ENCODE measurements around the gene HECTD1.
"Not testable (repeated sequence)": the region's sequence is repeated elsewhere in the genome, so short reads cannot be mapped to it uniquely, and the experiment has no call there.

The HECTD1 gene

DNA sequence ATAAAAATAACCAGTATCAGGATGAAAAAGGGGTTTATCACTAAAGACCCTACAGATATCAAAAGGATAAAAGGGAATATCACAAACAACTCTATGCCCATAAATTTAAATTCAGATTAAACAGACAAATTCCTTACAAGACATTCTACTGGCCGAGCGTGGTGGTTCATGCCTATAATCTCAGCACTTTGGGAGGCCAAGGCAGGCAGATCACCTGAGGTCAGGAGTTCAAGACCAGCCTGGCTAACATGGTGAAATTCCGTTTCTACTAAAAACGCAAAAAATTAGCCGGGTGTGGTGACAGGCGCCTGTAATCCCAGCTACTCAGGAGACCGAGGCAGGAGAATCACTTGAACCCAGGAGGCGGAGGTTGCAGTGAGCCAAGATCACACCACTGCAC, 15.0 kb downstream of the HECTD1 start:
- DNase-seq = not testable (repeated sequence)

DNA sequence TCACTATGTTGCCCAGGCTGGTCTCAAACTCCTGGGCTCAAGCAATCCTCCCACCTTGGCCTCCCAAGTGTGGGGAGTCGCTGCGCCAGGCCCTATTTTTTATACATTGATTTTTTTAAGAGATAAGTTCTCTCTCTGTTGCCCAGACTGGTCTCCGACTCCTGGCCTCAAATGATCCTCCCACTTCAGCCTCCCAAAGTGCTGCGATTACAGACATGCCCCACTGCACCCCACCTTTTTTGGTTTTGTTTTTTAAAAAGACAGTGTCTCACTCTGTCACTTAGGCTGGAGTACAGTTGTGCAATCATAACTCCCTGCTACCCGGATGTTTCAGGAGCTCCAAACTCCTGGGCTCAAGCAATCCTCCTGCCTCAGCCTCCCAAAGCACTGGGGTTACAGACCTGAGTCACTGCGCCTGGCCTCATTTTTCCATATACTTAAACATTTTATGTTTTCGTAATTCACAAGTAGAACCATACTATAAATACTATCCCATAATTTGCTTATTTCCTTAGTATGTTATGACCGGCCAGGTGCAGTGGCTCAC, 16.8 kb downstream of the HECTD1 start:
- no peak for DNase-seq

DNA sequence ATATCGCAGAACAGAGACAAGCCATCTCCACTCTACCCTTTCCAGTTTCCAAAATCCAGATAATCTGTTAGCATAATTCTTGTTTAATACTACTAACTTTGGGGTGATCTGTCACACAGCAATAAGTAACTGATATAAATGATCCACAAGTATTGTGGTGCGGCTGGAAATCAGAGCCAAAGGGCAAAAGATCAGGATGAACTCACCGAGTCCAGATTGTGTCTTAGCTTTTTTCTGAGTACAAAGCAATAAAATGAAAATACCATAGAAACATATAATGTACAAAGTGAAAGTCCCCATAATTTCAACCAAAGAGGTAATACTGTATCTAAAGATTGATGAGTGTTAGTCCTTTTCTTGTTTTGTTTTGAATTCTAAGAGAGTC, 17.4 kb downstream of the HECTD1 start:
- DNase-seq = no peak

DNA sequence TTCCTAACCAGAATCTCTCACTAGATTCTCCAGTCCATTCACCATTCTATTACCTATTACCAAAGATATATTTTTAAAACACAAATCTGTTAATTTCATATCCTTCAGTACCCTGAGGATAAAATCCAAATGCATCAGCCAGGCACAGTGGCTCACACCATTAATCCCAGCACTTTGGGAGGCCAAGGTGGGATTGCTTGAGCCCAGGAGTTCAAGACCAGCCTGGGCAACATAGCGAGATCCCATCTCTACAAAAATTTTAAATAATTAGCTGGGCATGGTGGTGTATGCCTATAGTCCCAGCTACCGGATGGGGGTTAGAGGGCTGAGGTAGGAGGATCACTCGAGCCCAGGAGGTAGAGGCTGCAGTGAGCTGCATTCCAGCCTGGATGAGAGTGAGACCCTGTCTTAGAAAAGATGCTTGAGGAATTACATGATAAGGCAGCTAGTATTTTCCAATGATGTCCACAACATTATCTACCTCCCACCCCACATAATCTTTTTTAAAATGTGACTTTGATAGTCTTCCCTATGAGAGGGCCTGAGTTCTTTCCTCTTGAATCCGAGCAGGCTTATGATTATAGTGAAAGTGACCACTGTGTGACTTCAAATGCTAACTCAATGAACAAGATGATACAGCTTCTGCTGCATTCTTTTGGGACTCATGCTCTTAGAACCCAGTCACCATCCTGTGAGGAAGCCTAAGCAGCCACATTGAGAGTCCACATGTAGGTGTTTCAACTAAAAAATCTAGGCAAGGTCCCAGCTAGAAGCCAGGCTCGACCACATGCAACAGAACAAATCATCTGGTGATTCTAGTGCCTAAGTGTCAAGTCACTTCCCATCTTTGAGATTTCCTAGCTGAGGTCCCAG, 18.0 kb downstream of the HECTD1 start:
- no peak for DNase-seq

DNA sequence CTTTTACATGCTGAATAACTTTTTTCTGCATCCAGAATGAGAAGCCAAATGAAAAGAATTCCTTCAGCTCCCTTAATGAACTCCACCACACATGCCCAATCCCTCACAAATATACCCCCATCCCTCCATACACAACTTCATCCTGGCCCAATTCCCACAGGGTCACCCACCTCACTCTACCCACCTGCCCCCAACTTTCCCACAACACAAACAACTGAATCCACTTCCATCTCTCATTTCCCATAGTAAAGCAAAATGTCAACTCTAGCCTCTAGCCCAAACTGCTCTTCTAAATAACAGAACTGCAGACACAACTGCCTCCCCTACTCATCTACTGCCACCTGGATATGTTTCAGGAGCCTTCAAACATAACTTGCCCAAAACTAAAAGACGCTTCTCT, 18.8 kb downstream of the HECTD1 start:
- DNase-seq = no peak

DNA sequence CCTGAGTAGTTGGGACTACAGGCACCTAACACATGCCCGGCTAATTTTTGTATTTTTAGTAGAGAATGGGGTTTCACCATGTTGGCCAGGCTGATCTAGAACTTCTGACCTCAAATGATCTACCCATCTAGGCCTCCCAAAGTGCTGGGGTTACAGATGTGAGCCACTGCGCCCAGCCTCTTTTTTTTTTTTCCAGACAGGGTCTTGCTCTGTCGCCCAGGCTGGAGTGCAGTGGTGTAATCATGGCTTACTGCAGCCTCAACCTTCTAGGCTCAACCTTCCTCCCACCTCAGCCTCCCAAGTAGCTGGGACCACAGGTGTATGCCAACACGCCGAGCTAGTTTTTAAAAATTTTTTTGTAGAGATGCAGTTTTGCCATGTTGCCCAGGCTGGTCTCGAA, 25.6 kb downstream of the HECTD1 start:
- DNase-seq = not testable (repeated sequence)

DNA sequence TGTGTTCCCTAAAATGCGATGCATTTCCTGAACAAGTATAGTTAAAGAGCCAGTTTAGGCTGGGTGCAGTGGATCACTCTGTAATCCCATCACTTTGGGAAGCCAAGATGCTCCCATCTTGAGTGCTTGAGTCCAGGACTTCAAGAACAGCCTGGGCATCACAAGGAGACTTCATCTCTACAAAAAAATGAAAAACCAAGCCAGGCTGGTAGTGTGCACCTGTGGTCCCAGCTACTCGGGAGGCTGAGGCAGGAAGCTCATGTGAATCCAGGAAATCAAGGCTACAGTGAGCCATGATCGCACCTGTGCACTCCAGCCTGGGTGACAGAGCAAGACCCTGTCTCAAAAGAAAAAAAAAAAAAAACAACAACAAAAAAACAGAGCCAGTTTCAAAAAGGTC, 26.3 kb downstream of the HECTD1 start:
- no peak for DNase-seq

DNA sequence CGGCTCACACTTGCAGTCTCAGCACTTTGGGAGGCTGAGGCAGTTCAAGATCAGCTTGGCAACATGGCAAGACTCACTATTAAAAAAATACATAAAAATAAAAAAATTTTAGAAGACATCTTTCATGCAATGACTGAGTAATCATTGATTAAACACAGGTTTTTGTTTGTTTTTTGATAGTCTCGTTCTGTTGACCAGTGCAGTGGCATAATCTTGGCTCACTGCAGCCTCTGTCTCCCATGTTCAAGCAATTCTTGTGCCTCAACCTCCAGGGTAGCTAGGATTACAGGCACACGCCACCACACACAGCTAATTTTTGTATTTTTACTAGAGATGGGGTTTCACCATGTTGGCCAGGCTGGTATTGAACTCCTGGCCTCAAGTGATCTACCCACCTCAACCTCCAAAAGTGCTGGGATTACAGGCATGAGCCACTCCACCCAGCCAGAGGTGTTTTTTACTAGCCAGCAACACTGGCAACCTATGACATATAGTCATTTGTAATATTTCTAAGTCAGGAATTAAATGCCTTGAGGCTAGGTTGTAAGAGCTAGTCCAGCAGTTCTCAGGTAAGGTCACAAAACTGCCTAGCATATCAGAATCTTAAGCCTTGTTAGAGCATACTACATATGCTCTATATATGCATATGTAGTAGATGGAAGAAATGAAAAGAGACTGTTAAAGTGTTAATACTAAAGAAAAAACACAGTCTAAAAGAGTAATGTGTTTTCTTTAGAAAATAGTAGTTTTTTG, 27.1 kb downstream of the HECTD1 start:
- DNase-seq = no peak

DNA sequence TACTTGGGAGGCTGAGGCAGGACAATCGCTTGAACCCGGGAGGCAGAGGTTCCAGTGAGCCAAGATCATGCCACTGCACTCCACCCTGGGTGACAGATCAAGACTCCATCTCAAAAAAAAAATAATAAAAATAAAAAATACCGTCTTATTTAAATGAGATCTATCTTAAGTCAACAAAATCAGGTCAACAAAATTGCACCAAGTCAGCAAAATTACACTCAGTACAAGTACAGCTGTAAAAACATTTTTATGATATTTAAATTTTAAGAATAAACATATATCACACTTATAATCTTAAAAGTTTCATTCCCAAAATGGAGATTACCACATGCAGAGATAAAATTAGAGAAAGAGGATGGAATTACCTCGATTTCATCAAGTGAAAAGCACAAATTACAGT, 33.2 kb downstream of the HECTD1 start:
- no peak for DNase-seq

DNA sequence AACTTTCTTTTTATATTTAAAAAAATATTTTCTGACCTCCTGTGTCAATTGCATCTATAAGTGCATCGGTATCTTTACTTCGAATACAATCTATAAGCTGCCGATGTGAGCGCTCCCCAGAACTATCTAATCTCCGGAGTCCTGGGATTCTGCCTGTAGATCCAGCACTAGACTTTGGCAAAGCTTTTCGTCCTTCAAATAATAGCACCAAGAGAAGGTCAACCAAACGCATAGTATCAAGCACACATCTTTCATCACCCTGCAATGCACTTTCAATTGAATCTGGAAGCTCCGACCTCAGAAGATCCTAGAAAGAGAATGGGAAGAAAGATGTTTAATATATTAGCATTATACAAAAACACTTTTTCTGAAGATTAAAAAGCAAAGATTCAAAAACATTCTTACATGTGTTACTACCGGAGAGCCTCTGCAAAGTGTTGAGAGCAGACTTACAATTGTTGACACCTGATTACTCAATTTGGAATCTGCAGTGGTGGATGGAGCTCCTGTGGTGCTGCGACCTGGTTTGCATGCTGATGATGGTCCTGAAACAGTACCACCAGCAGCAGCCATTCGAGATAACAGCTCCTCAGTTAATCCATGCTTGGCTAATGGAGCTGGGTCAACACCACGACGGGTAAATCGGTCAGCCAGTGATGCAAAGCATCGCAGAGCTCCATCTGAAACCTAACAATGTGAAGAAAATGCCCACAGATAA, 34.3 kb downstream of the HECTD1 start:
- DNase-seq = no peak

DNA sequence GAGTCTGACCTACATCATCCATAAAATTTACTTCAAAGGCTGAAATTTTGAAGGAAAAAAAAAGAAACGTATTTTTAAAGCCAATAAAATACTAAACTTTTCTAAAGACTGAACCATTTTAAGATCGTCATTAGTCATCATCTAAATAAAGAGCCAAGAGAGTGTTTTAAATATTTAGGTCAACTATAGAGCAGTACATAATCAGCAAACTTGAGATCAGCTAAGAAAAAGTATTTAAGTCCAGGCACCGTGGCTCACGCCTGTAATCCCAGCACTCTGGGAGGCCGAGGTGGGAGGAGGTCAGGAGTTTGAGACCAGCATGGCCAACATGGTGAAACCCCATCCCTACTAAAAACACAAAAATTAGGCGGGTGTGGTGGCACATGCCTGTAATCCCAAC, 35.5 kb downstream of the HECTD1 start:
- no peak for DNase-seq

DNA sequence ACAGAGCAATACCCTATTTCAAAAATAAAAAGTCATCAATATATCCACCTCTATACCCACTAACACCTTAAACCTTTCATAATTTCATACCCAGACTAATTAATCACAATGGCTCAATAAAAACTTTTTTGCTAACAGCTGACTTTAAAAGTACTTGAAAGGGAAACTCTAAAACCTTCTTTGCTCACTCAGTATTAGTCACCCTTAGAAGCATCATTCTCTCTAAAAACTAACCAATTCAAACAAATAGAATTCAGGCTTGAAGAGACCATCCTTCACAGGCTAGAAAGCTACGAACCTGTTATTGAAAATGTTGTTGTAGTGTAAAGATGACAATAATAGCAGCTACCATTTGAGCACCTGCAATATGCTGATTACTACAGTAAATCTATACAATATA, 37.2 kb downstream of the HECTD1 start:
- DNase-seq = no peak

DNA sequence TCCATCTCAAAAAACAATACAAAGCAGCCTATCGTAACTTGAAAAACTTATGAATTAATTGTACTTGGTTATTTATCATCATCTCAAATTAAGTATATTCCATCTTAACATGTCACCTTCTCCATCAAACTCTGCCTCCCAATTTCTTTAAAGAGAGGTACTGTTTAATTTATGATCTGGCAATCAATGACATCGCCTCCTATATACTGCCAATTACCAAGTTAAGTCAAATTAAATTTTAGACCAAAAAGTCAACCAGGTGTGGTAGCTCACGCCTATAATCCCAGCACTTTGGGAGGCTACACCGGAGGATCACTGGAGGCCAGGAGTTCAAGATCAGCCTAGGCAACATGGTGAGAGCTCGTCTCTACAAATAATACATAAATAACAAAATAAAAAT, 37.7 kb downstream of the HECTD1 start:
- DNase-seq = no peak

DNA sequence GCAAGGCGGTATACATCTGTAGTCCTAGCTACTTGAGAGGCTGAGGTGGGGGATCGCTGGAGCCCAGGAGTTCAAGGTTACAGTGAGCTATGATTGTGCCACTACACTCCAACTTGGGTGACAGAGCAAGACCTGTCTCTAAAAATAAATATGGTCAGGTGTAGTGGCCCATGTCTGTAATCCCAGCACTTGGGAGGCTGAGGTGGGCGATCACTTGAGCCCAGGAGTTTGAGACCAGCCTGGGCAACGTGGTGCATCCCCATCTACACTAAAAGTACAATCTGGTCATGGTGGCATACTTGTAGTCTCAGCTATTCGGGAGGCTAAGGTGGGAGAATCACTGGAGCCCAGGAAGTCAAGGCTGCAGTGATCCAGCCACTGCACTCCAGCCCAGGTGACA, 40.6 kb downstream of the HECTD1 start:
- no peak for DNase-seq

DNA sequence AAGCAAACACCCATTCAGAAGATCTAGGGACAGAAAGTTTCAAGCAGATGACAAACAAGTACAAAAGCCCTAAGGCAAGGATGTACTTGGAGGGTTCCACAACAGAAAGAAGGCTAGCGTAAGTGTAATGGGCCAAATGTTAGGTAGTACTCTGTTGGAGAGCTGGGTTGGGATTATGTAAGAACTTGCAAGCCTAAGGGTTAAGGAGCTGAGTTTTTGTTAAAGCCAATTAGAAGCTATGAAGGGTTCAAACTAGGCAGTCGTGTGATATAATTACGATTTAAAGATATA, 41.4 kb downstream of the HECTD1 start:
- DNase-seq = no peak

DNA sequence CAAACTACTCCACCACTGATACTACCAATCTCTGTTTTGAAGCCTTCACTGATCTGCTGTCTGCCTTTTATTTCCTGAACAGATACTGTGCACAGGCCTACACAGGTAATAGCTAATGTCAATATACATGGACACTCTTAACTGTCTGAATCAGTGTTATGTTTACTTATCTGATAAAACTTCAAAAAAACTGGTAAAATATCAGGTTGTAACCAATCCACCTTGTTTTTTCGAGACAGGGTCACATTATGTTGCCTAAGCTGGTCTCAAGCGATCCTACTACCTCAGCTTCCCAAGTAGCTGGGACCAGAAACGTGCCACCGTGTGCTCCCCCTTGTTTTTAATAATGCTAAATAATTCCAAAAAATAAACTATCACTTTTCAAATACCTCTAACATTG, 43.5 kb downstream of the HECTD1 start:
- no peak for DNase-seq

DNA sequence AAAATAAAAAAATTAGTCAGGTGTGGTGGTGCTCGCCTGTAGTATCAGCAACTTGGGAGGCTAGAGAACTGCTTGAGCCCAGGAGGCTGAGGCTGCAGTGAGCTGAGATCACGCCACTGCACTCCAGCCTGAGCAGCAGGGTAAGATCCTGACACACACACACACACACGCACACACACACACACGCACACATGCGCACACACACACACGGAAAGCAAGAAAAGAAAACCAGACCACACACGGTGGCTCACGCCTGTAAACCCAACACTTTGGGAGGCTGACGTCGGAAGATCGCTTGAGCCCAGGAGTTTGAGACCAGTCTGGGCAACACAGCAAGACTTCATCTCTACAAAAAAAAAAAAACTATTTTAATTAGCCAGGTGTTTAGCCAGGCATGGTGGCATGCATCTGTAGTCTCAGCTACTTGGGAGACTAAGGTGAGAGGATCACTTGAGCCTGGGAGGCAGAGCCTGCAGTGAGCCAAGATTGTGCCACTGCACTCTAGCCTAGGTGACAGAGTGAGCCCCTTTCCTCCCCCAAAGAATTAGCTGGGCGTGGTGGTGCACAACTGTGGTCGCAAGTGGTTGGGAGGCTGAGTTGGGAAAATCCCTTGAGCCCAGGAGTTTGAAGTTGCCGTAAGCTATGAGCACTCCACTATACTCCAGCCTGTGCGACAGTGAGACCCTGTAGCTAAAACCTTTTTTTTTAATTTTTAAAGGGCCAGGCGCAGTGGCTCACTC, 44.5 kb downstream of the HECTD1 start:
- DNase-seq = no peak

DNA sequence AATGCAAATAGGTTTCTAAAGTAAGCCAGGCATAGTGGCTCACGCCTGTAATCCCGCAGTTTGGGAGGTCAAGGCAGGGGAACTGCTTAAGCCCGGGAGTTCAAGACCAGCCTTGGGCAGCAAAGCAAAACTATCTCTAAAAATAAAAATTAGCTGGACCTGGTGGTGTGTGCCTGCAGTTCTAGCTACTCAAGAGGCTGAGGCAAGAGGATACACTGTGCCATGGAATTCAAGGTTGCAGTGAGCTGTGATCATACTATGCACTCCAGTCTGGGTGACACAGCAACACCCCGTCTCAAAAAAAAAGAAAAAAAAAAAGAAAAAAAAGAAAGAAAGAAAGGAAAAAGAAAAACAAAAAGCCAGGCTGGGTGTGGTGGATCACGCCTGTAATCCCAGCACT, 46.3 kb downstream of the HECTD1 start:
- DNase-seq = no peak

DNA sequence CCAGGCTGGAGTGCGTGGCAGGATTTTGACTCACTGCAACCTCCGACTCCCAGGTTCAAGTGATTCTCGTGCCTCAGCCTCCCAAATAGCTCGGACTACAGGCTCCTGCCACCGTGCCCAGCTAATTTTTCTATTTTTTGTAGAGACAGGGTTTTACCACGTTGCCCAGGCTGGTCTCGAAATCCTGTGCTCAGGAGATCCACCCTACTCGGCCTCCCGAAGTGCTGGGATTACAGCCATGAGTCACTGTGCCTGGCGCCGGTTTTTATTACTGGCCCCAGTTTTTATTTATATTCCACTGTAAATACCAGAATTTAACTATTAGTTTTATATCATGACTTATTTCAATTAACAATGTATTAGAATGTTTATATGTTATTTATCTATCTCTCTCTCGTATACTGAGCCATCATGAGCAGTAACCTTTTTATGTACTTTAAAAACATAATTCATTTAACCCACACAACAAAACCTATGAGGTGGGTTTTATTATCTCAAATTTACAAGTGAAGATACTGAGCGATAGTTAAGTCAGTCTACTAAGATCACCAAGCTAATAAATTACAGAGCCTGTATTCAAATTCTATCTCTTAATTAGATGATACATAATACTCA, 47.8 kb downstream of the HECTD1 start:
- DNase-seq = no peak

DNA sequence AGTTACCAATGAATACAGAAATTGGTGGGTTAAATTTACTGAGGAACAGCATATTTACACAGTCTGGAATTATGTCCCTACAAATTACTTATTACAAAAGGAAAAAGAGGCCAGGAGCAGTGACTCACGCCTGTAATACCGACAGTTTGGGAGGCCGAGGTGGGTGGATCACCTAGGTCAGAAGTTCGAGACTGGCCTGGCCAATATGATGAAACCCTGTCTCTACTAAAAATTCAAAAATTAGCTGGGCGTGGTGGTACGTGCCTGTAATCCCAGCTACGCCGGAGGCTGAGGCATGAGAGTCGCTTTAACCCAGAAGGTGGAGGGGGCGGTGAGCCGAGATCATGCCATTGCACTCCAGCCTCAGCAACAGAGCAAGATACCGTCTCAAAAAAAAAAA, 52.6 kb downstream of the HECTD1 start:
- no peak for DNase-seq

DNA sequence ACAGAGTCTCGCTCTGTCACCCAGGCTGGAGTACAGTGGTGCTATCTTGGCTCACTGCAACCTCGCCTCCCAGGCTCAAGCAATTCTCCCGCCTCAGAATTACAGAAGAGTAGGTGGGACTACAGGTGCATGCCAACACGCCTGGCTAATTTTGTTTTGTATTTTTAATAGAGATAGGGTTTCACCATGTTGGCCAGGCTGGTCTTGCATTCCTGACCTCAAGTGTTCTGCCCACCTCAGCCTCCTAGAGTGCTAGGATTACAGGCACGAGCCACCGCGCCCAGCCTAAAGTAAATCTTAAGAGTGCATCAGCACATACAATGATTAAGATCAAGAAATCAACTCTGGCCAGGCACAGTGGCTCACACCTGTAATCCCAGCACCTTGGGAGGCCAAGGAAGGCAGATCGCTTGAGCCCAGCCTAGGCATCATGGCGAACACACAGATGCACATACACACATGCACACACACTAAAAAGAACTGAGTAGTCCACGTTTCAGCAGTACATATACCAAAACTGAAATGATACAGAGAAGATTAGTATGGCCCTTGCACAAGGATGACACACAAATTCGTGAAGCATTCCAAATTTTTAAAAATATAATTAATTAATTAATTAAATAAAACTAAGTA, 65.0 kb downstream of the HECTD1 start:
- no peak for DNase-seq

DNA sequence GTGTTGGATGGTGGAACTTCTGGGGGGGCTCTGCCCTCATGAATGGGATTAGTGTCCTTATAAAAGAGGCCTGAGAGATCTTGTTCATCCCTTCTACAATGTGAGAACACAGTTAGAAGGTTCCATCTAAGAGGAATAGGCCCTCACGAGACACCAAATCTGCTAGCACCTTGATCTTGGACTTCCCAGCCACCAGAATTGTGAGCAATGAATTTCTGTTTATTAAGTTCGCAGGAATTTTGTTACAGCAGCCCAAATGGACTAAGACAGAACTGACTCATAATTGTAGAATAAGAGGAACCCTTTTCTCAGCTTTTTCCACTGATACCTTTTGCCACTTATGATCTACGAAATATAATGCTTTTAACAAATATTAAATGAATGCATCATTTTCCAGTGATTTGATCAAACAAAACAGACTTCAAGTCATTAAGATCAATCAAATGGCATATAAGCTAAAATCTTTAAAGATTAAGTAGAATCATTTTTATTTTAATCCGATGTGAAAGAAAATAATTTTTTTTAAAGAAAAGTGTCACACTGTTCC, 68.2 kb downstream of the HECTD1 start:
- DNase-seq = no peak

All from activated CD4-positive, alpha-beta T cell treated with anti-CD3 and anti-CD28 coated beads, Interleukin-2, amount 50 U/mL, for 48 hours (primary cell).